Activated CD4-positive, CD25-positive, alpha-beta regulatory T cell treated with anti-CD3 and anti-CD28 coated beads, Interleukin-2, amount 50 U/mL, for 72 hours (primary cell): ENCODE data around the gene TRAIP.
A peak's percentile ranks its signal among the peaks of the same experiment; 100 is the strongest.
"Not testable (repeated sequence)": the region's sequence is repeated elsewhere in the genome, so short reads cannot be mapped to it uniquely, and the experiment has no call there.

Experiments
- DNase-seq: peaks from one replicate; pipeline ENCODE4 v3.0.0; 2021

TRAIP gene

GRCh38 chr3:49873623-49874022 lies 17.3 kb upstream of the TRAIP start:
- DNase-seq = no peak

- no peak for DNase-seq
These were observed 16.5 kb upstream of the TRAIP start for GRCh38 chr3:49872801-49873281.

GRCh38 chr3:49871531-49872153 lies 15.3 kb upstream of the TRAIP start:
- no peak for DNase-seq

- no peak for DNase-seq
These were observed 13.3 kb upstream of the TRAIP start, which contains the start of gene CAMKV for GRCh38 chr3:49869525-49870126. CAMKV (minus strand) TSS chr3:49869906; CDS start chr3:49862388, 7,518 bp downstream.

GRCh38 chr3:49868862-49869466 lies 12.6 kb upstream of the TRAIP start:
- no peak for DNase-seq

DNA sequence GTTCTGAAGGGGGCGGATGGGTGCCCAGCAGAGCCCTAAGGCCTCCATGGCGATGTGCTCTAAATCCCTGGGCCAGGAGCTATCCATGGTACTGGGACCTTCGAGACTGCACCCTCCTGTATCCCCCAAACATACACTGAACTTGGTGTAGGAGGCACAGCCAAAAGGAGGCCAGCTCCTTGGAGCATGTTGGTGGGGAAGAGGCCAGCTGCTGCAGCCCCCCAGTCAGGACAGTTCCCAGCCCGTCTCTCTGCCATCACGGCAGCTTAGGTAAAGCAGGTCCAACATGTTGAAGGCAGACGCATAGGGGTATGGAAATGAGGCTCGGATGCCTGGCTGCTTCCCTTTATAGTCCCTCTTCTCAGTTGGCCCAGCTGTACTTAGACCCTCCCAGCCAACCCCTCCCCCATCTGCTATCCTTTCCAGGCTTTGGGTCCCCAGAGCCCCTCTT lies 11.5 kb upstream of the TRAIP start:
- no peak for DNase-seq

GRCh38 chr3:49867400-49867799 lies 11.0 kb upstream of the TRAIP start:
- no peak for DNase-seq

GRCh38 chr3:49865198-49865784 lies 8.9 kb upstream of the TRAIP start:
- DNase-seq = no peak

- no peak for DNase-seq
These were observed 8.1 kb upstream of the TRAIP start for GRCh38 chr3:49864505-49864904.

DNA sequence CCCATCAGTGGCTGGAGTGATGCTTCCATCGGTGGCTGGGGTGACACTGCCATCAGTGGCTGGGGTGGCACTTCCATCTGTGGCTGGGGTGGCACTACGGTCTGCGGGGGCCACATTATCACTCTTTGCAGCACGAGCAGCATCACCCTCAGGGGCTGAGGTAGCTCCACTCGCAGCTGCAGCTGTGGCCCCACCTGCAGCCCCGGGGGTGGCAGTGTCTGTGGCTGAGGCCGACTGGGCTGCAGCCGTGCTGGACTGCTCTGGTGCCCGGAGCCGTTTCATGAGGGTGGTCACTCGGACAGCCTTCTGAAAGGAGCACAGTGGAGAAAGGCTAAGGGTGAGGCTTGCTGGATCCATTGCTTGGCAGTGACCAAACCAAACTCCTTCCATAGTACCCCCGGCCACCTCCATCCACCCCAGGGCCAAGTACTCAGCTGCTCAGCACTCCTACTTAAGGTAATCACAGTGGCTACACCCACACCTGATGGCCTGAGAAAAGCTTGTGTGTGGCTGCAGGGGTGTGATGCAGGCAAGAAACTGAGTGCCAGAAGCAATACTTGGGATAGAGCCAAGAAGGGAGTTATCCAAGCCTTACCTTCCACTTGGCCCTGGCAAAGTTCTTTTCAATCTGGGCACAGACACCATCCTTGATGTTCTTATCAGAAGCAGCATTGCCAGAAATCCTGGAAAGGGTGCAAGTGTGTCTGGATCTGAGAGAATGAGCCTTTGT lies 3.4 kb upstream of the TRAIP start:
- DNase-seq = no peak

DNA sequence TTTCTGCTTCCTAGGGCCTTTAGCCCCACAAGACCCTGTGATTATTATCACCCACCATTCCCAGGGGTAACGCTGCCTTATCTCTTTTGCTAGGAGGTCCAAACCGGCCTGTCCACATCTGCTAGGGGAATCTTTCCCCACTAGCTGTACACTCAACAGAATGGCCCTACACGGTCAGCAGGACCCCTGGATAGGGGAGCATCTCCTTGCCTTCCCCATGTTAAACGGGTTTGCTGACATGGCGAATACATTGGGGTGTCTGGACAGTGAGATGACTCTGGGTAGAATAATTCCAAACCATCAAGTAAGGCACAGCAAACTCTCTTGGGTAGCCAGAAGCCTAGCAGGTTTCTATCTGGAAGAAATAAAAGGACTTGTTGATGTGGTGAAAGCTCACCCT lies 702 bp downstream of the TRAIP start:
- no peak for DNase-seq

- no peak for DNase-seq
These were observed 10.7 kb downstream of the TRAIP start for GRCh38 chr3:49845694-49846093.

DNA sequence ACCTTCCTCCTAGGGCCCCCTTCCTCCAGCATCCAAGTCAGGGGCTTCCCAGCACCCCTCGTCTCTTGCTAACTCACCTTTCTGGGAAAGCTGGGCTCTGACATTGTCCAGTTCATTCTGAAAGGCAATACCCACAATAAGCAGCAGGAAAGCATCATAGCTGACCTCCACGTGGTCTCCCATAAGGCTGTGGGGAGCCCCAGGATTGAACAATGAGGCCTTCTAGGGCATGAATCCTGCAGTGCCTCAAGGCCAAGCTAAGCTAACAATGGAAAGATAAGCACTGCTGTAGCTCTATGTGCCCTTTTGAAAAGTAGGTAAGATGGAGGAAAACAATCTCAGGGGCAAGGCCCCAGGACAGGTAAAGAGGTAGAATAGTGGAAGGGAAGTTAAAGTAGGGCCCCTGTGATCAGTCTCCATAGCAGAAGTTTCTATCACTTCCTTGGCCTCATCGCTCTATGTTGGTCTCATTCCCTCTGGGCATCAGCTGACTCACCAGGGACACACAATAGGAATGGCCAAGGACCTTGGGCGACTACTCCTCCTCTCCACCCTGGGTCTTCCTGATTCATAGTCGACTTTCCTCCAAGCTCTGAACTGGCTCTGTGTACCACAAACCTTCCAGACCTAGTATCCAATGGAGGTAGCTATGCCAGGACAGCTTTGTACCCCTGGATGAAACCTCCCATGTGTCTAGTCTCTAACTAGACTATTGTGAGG lies 11.7 kb downstream of the TRAIP start:
- DNase-seq = no peak

GRCh38 chr3:49842843-49843517 lies 13.4 kb downstream of the TRAIP start:
- no peak for DNase-seq

- no peak for DNase-seq
These were observed 14.6 kb downstream of the TRAIP start for GRCh38 chr3:49841806-49842205.

GRCh38 chr3:49841126-49841696 lies 15.2 kb downstream of the TRAIP start:
- DNase-seq = no peak

- no peak for DNase-seq
These were observed 16.0 kb downstream of the TRAIP start for GRCh38 chr3:49840388-49840787.

DNA sequence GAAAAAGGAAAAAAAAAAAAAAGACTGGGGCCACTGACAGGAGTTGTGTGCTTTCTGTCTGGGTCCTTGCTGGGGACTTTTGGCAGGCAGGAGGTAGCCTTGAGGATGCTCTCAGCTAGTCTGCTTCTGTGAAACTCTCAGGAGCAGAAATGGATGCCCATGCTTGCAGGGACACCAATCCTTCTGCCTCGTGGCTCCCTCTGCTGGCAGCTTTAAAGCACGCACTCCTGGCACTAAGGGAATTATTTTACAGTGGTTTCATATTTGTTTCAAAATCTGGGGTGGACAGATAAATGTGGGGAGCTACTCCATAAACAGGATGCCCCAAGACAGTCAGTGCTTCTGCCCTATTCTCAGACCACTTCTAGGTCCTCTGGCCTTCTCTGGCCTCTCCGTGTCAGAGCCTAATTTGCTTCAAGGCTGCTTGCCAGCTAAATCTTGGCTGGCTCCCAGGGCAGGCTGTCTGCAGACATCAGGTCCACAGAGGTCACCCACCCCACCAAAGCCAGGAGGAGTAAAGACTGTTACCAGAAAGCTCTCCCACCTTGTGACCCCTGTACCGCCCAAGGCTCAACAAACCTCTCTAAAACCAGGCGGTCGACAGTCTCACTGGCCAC lies 17.1 kb downstream of the TRAIP start:
- peak; percentile 77 for DNase-seq

- DNase-seq = no peak
These were observed 25.0 kb downstream of the TRAIP start for GRCh38 chr3:49831341-49831740.

GRCh38 chr3:49826016-49826415 lies 30.3 kb downstream of the TRAIP start:
- no peak for DNase-seq

GRCh38 chr3:49823131-49823530 lies 33.2 kb downstream of the TRAIP start:
- not testable (repeated sequence) for DNase-seq
